Dendritic cell treated with granulocyte-macrophage colony-stimulating factor and Interleukin-4, amounts not matched to agents 40 ng/mL and 50 ng/mL, for 4 days (primary cell): Measurements from ENCODE around the gene DNASE2B.

Source experiments
- H3K27ac Mint-ChIP-seq: one replicate; pipeline ENCODE4 v1.8.0; 2022; ENCODE audit warnings: mild to moderate bottlenecking, mixed read lengths
- H3K27me3 Mint-ChIP-seq: one replicate; pipeline ENCODE4 v1.8.0; 2022; ENCODE audit warnings: mild to moderate bottlenecking, mixed read lengths
- H3K36me3 Mint-ChIP-seq: one replicate; pipeline ENCODE4 v1.8.0; 2022; ENCODE audit warnings: low read depth, mixed read lengths
- H3K4me1 Mint-ChIP-seq: one replicate; pipeline ENCODE4 v1.8.0; 2022; ENCODE audit warnings: low read depth, mixed read lengths
- H3K4me3 Mint-ChIP-seq: one replicate; pipeline ENCODE4 v1.8.0; 2022; ENCODE audit warnings: mild to moderate bottlenecking, moderate library complexity, mixed read lengths
- H3K9me3 Mint-ChIP-seq: one replicate; pipeline ENCODE4 v1.8.0; 2022; ENCODE audit warnings: mixed read lengths
- intact Hi-C: fragments of 100-400 bp; cut with micrococcal nuclease; formaldehyde crosslinking; loops from one replicate; pipeline ENCODE4 v1.15.0; 2022

Gene DNASE2B

GRCh38 chr1:84398175-84399155 is at the start of gene DNASE2B:
DNASE2B (plus strand) TSS chr1:84398484; CDS start chr1:84398565, 81 bp downstream.
- no peaks in the 10 kb centered on the region for H3K9me3 Mint-ChIP-seq
- H3K27me3 Mint-ChIP-seq, result peaks cover 1% of the 10 kb centered on the region
- intact Hi-C loops, result loop anchor here (10.0 kb wide), 1 partner anchor 124 kb away; no protein-coding TSS in a partner anchor
- no peak within 1 kb of the TSS for H3K4me3 Mint-ChIP-seq
- no peaks in the 10 kb centered on the region for H3K36me3 Mint-ChIP-seq
- H3K27ac Mint-ChIP-seq, result no peak within 1 kb of the TSS
- peaks cover 6% of the 10 kb centered on the region for H3K4me1 Mint-ChIP-seq

GRCh38 chr1:84348759-84349158 is 49.5 kb upstream of the DNASE2B start:
- no peak overlapping the region for H3K4me3 Mint-ChIP-seq
- H3K27me3 Mint-ChIP-seq, result no peaks in the 10 kb centered on the region
- H3K9me3 Mint-ChIP-seq, result no peaks in the 10 kb centered on the region
- no peaks in the 10 kb centered on the region for H3K36me3 Mint-ChIP-seq
- no peak overlapping the region for H3K27ac Mint-ChIP-seq
- intact Hi-C loops, result no loop called here
- peaks cover 18% of the 10 kb centered on the region for H3K4me1 Mint-ChIP-seq

DNA sequence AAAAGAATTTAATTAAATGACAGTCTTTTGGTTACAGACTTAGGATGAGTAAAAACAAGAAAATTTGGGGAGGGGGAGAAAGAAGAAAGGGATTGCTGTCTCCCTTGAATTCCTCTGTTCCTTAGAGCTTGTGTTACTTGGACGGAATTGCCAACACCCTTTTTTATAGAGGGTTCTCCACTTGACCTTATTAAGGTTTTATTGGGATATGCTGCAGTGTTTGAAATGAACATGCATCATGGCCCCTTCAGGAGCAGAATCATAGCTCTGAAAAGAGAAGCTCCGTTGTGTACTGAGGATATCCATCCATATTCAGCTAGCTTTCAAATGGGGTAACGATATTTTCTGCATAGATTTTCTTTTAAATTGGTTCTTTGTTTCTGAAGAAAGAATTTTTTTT is 48.2 kb upstream of the DNASE2B start:
- intact Hi-C loops, result no loop called here
- Mint-ChIP-seq H3K27ac (no peak overlapping the region), H3K4me1 (peaks cover 11% of the 10 kb centered on the region), H3K27me3 (no peaks in the 10 kb centered on the region), H3K9me3 (no peaks in the 10 kb centered on the region), H3K36me3 (no peaks in the 10 kb centered on the region), H3K4me3 (no peak overlapping the region)

DNA sequence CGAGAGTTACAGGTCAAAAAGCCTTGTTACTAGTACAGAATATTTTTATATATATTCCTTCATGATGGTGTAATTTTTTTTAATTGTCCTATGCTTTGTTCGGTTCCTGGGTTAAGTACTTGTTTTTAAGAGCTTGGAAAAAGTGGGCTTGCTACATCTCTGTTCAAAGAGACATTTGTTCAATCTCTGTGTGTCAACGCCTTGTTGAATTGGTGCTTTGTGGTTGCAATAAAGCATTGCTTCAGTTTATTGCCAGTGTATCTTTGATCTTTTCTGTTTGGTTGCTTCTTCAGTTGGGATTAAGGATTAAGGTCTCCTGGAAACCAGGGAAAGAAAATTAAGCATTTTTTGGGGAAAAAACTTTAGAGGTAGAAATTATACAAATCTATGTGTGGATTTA is 47.7 kb upstream of the DNASE2B start:
- H3K9me3 Mint-ChIP-seq, result no peaks in the 10 kb centered on the region
- H3K4me1 Mint-ChIP-seq, result peaks cover 11% of the 10 kb centered on the region
- no peaks in the 10 kb centered on the region for H3K27me3 Mint-ChIP-seq
- H3K27ac Mint-ChIP-seq, result no peak overlapping the region
- no peaks in the 10 kb centered on the region for H3K36me3 Mint-ChIP-seq
- H3K4me3 Mint-ChIP-seq, result no peak overlapping the region
- intact Hi-C loops, result no loop called here

- Mint-ChIP-seq H3K9me3 (no peaks in the 10 kb centered on the region), H3K4me3 (no peak overlapping the region), H3K36me3 (no peaks in the 10 kb centered on the region), H3K4me1 (peaks cover 11% of the 10 kb centered on the region), H3K27ac (no peak overlapping the region), H3K27me3 (no peaks in the 10 kb centered on the region)
- intact Hi-C loops, result no loop called here
Measured at GRCh38 chr1:84352298-84353106, 45.8 kb upstream of the DNASE2B start.

DNA sequence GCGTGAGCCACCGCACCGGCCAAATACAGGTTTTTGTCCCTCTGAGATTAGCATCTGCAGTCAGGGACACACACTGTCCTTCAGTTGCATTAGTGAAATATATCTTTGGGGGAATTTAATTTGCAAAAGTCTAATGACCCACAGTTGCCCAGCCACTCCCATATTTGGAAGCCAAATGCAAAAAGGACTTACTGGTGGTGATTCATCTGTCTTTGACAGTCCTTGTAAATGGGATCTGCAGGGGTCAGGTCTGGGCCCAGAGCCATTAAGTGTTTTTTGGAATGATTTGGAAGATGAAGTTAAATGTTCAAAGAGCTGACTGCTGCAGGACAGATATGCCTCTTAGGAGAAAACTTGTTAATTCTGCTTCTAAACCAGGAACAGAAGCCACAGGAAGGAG is 44.6 kb upstream of the DNASE2B start:
- Mint-ChIP-seq H3K4me1 (peaks cover 8% of the 10 kb centered on the region), H3K36me3 (no peaks in the 10 kb centered on the region), H3K27ac (no peak overlapping the region), H3K4me3 (no peak overlapping the region), H3K9me3 (no peaks in the 10 kb centered on the region), H3K27me3 (no peaks in the 10 kb centered on the region)
- intact Hi-C loops, result no loop called here

- intact Hi-C loops, result no loop called here
- H3K4me3 Mint-ChIP-seq, result no peak overlapping the region
- no peaks in the 10 kb centered on the region for H3K36me3 Mint-ChIP-seq
- no peak overlapping the region for H3K27ac Mint-ChIP-seq
- H3K27me3 Mint-ChIP-seq, result no peaks in the 10 kb centered on the region
- no peaks in the 10 kb centered on the region for H3K9me3 Mint-ChIP-seq
- H3K4me1 Mint-ChIP-seq, result peaks cover 6% of the 10 kb centered on the region
Measured at GRCh38 chr1:84355556-84355955, 42.7 kb upstream of the DNASE2B start.

DNA sequence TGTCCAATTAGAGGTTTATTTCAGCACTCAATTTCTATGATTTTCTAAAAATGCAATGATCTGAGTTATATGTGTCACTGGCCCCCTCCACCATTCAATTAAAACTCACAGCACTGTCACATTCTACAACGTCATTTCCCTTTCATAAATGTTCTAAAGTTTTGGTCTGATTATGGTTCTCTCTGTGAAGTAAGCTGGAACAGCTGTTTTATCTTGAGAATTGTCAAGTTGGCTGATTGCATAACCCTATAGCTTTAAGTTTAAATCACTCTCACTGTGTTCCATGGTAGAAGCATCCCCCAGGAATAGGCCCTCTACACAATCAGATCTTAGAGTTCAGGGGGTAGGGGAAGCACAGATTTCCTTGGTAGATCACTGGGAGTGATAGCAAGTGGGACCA is 41.4 kb upstream of the DNASE2B start:
- no peak overlapping the region for H3K27ac Mint-ChIP-seq
- H3K27me3 Mint-ChIP-seq, result no peaks in the 10 kb centered on the region
- H3K4me1 Mint-ChIP-seq, result no peaks in the 10 kb centered on the region
- H3K4me3 Mint-ChIP-seq, result no peak overlapping the region
- H3K9me3 Mint-ChIP-seq, result no peaks in the 10 kb centered on the region
- no peaks in the 10 kb centered on the region for H3K36me3 Mint-ChIP-seq
- intact Hi-C loops, result no loop called here

DNA sequence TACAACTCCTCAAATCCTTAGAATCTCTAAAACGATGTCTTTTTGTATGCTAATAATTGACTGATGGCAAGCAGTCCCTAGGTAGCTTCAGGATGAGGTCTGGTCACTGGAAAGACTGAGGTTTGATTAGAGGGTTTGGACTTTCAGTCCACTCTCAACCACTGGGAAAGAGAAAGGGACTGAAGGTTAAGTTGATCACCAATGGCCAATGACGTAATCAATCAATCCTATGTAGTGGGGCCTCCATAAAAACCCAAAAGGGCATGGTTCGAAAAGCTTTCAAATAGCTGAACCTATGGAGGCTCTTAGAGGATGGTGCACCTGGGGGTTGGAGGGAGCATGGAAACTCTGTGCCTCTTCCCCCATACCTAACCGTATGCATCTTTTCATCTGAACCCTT is 39.6 kb upstream of the DNASE2B start:
- no peak overlapping the region for H3K27ac Mint-ChIP-seq
- H3K4me1 Mint-ChIP-seq, result peaks cover 8% of the 10 kb centered on the region
- intact Hi-C loops, result no loop called here
- no peaks in the 10 kb centered on the region for H3K9me3 Mint-ChIP-seq
- no peak overlapping the region for H3K4me3 Mint-ChIP-seq
- H3K36me3 Mint-ChIP-seq, result no peaks in the 10 kb centered on the region
- no peaks in the 10 kb centered on the region for H3K27me3 Mint-ChIP-seq

- no peak overlapping the region for H3K27ac Mint-ChIP-seq
- no peak overlapping the region for H3K4me3 Mint-ChIP-seq
- intact Hi-C loops, result no loop called here
- no peaks in the 10 kb centered on the region for H3K36me3 Mint-ChIP-seq
- H3K9me3 Mint-ChIP-seq, result no peaks in the 10 kb centered on the region
- peaks cover 8% of the 10 kb centered on the region for H3K4me1 Mint-ChIP-seq
- no peaks in the 10 kb centered on the region for H3K27me3 Mint-ChIP-seq
Measured at GRCh38 chr1:84360316-84360715, 38.0 kb upstream of the DNASE2B start.

- Mint-ChIP-seq H3K27me3 (no peaks in the 10 kb centered on the region), H3K9me3 (no peaks in the 10 kb centered on the region), H3K4me1 (peaks cover 17% of the 10 kb centered on the region), H3K4me3 (no peak overlapping the region), H3K27ac (no peak overlapping the region), H3K36me3 (no peaks in the 10 kb centered on the region)
- intact Hi-C loops, result no loop called here
Measured at GRCh38 chr1:84361796-84362195, 36.5 kb upstream of the DNASE2B start.

DNA sequence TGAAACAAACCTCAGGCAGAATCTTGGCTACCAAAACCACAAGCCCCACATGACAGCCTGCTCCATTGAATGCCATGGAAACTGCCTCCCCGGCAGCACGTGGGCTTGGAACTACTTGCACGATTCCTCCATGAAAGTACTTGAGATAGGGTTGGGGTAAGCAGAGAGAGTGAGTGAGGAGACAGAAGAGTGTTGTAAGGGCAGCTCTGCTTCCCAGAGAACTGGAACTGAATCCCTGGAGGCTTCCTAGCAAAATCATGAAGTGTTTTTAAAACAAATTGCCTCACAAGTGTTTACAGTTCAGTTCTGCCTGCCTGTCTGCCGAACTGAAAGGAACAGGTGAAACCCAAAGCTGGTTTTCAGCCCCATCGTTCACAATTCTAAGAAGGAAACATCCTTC is 35.3 kb upstream of the DNASE2B start:
- no peaks in the 10 kb centered on the region for H3K9me3 Mint-ChIP-seq
- H3K4me3 Mint-ChIP-seq, result no peak overlapping the region
- no peaks in the 10 kb centered on the region for H3K27me3 Mint-ChIP-seq
- intact Hi-C loops, result no loop called here
- H3K4me1 Mint-ChIP-seq, result peaks cover 17% of the 10 kb centered on the region
- H3K36me3 Mint-ChIP-seq, result no peaks in the 10 kb centered on the region
- no peak overlapping the region for H3K27ac Mint-ChIP-seq

- intact Hi-C loops, result no loop called here
- H3K27me3 Mint-ChIP-seq, result no peaks in the 10 kb centered on the region
- H3K4me1 Mint-ChIP-seq, result peaks cover 17% of the 10 kb centered on the region
- no peak overlapping the region for H3K27ac Mint-ChIP-seq
- no peaks in the 10 kb centered on the region for H3K36me3 Mint-ChIP-seq
- no peaks in the 10 kb centered on the region for H3K9me3 Mint-ChIP-seq
- no peak overlapping the region for H3K4me3 Mint-ChIP-seq
Measured at GRCh38 chr1:84363622-84364021, 34.7 kb upstream of the DNASE2B start.
